SK-N-SH treated with all-trans-retinoic acid at 6 μM for 48 hours (cell line): ENCODE data around the gene GRK5.

ENCODE experiments used
- BACH2 ChIP-seq: fragments of 250-450 bp; sonication (Bioruptor Pico); IDR thresholded peaks from 2 replicates; pipeline ENCODE4 v1.9.0; 2021; ENCODE audit warnings: mild to moderate bottlenecking, borderline replicate concordance
- CREB5 ChIP-seq: fragments of 250-450 bp; sonication (Bioruptor Pico); IDR thresholded peaks from 2 replicates; pipeline ENCODE4 v1.5.1; 2020; ENCODE audit warnings: low read depth, mild to moderate bottlenecking, moderate library complexity
- GLIS3 ChIP-seq: fragments of 250-450 bp; sonication (Bioruptor Pico); IDR thresholded peaks from 2 replicates; pipeline ENCODE4 v1.5.0; 2020; ENCODE audit warnings: mild to moderate bottlenecking, moderate library complexity
- ISL1 ChIP-seq: fragments of 250-450 bp; sonication (Bioruptor Pico); IDR thresholded peaks from 2 replicates; pipeline ENCODE4 v2.1.2; 2022; ENCODE audit warnings: mild to moderate bottlenecking, moderate library complexity
- PATZ1 ChIP-seq: fragments of 250-450 bp; sonication (Bioruptor Pico); IDR thresholded peaks from 2 replicates; pipeline ENCODE4 v1.8.0; 2020; ENCODE audit warnings: mild to moderate bottlenecking, moderate library complexity, borderline replicate concordance
- SNAI2 ChIP-seq: fragments of 250-450 bp; sonication (Bioruptor Pico); IDR thresholded peaks from 2 replicates; pipeline ENCODE4 v1.5.0; 2020; ENCODE audit warnings: mild to moderate bottlenecking, moderate library complexity
- TCF4 ChIP-seq: fragments of 250-450 bp; sonication (Bioruptor Pico); IDR thresholded peaks from 2 replicates; pipeline ENCODE4 v1.8.0; 2021; ENCODE audit warnings: mild to moderate bottlenecking, moderate library complexity, borderline replicate concordance
- ZC3H10 ChIP-seq: fragments of 250-450 bp; sonication (Bioruptor Pico); IDR thresholded peaks from 2 replicates; pipeline ENCODE4 v1.5.1; 2021; ENCODE audit warnings: mild to moderate bottlenecking, moderate library complexity
- ZFP3 ChIP-seq: fragments of 250-450 bp; sonication (Bioruptor Pico); IDR thresholded peaks from 2 replicates; pipeline ENCODE4 v1.5.0; 2020; ENCODE audit warnings: mild to moderate bottlenecking, moderate library complexity

GRCh38 chr10:119360181-119360921 is 153.0 kb downstream of the GRK5 start:
- TF ChIP-seq PATZ1 (CRISPR knock-in tag) (no peak), ZFP3 (CRISPR knock-in tag) (no peak), GLIS3 (CRISPR knock-in tag) (no peak), BACH2 (CRISPR knock-in tag) (no peak), CREB5 (CRISPR knock-in tag) (no peak), ZC3H10 (CRISPR knock-in tag) (no peak), SNAI2 (CRISPR knock-in tag) (no peak), TCF4 (CRISPR knock-in tag) (no peak), ISL1 (no peak)
